Hepatocyte (in vitro differentiated cells): ENCODE measurements around the gene SETD4. TPM values are rescaled to one million over a fixed set of nuclear protein-coding genes. Genes with fewer than 3 reads are reported as not detected.

Experiments
- DNase-seq: peaks from one replicate; pipeline ENCODE4 v3.0.0-alpha.2; 2016; ENCODE audit warnings: low spot score
- H2AFZ ChIP-seq: fragments of 200-600 bp; sonication (generic); 2 replicates; pipeline ENCODE4 v1.6.0; 2016; ENCODE audit warnings: antibody characterized with exemption, mild to moderate bottlenecking
- H3K27ac ChIP-seq: fragments of 200-600 bp; sonication (generic); 2 replicates; pipeline ENCODE4 v1.5.1; 2016; ENCODE audit warnings: mild to moderate bottlenecking
- H3K27me3 ChIP-seq: fragments of 200-600 bp; sonication (generic); 2 replicates; pipeline ENCODE4 v1.6.1; 2016
- H3K36me3 ChIP-seq: fragments of 200-600 bp; sonication (generic); replicated peaks from 2 replicates; pipeline ENCODE4 v1.5.1; 2016; ENCODE audit warnings: low read depth; ENCODE audit not compliant: insufficient read depth
- H3K4me1 ChIP-seq: fragments of 200-600 bp; sonication (generic); 2 replicates; pipeline ENCODE4 v1.5.1; 2016; ENCODE audit warnings: mild to moderate bottlenecking, moderate library complexity; ENCODE audit not compliant: insufficient read depth
- H3K4me2 ChIP-seq: fragments of 200-600 bp; sonication (generic); 2 replicates; pipeline ENCODE4 v1.6.0; 2016
- H3K4me3 ChIP-seq: fragments of 200-600 bp; sonication (generic); 2 replicates; pipeline ENCODE4 v1.5.1; 2016; ENCODE audit warnings: mild to moderate bottlenecking
- H3K79me2 ChIP-seq: fragments of 200-600 bp; sonication (generic); 2 replicates; pipeline ENCODE4 v1.6.0; 2017; ENCODE audit warnings: mild to moderate bottlenecking
- H3K9me2 ChIP-seq: fragments of 200-600 bp; sonication (generic); replicated peaks from 2 replicates; pipeline ENCODE4 v1.6.0; 2017; ENCODE audit warnings: mild to moderate bottlenecking; ENCODE audit not compliant: insufficient read depth
- H3K9me3 ChIP-seq: fragments of 200-600 bp; sonication (generic); 2 replicates; pipeline ENCODE4 v1.5.1; 2016; ENCODE audit warnings: low read depth, mild to moderate bottlenecking
- H4K20me1 ChIP-seq: fragments of 200-600 bp; sonication (generic); 2 replicates; pipeline ENCODE4 v1.6.0; 2016; ENCODE audit warnings: mild to moderate bottlenecking; ENCODE audit not compliant: insufficient read depth, poor library complexity, severe bottlenecking
- CTCF ChIP-seq: fragments of 200-600 bp; sonication (generic); IDR thresholded peaks from 2 replicates; pipeline ENCODE4 v1.5.1; 2016; ENCODE audit warnings: antibody characterized with exemption, mild to moderate bottlenecking; ENCODE audit not compliant: poor library complexity
- EZH2 ChIP-seq: fragments of 200-600 bp; sonication (generic); IDR thresholded peaks from 2 replicates; pipeline ENCODE4 v1.6.1; 2016; ENCODE audit warnings: antibody characterized with exemption, mild to moderate bottlenecking, borderline replicate concordance
- EZH2phosphoT487 ChIP-seq: fragments of 200-600 bp; sonication (generic); IDR thresholded peaks from one replicate; pipeline ENCODE4 v1.6.1; 2018; ENCODE audit warnings: antibody characterized with exemption, mild to moderate bottlenecking, low read depth, moderate library complexity; ENCODE audit not compliant: unreplicated experiment, severe bottlenecking
- WGBS: methylation state at CpG from one replicate; pipeline ENCODE4 v1.1.6; 2016; ENCODE audit warnings: low lambda C conversion rate; ENCODE audit errors: missing lambda C conversion rate; 5-methylcytosine and 5-hydroxymethylcytosine counted together
- polyA plus RNA-seq: library from polyadenylated mRNA; unstranded; fragments of >200 nt; fragmentation: Nextera tagmentation; extraction: Ambion mirVana; gene quantifications from 2 replicates; pipeline ENCODE4 v1.2.1, GENCODE V29; 2016
- total RNA-seq: library from RNA; depleted of rRNA; stranded (reverse); fragments of >200 nt; gene quantifications from 2 replicates; pipeline ENCODE4 v1.2.3, GENCODE V29; 2014

The SETD4 gene
- total and polyA plus RNA-seq, 2 experiments from 2014 or later = 13.7 to 16.6 TPM

GRCh38 chr21:36096398-36097290 lies 36.3 kb upstream of the SETD4 start:
- H3K4me2 ChIP-seq = no peak overlapping the region
- peaks cover 4% of the 10 kb centered on the region for H3K4me1 ChIP-seq
- TF ChIP-seq EZH2 (no peak), CTCF (no peak), EZH2phosphoT487 (no peak)
- H3K36me3 ChIP-seq = no peaks in the 10 kb centered on the region
- no peak overlapping the region for H2AFZ ChIP-seq
- H3K9me3 ChIP-seq = no peaks in the 10 kb centered on the region
- no peak overlapping the region for H3K27ac ChIP-seq
- H3K9me2 ChIP-seq = no peaks in the 10 kb centered on the region
- H3K79me2 ChIP-seq = no peaks in the 10 kb centered on the region
- peaks cover 6% of the 10 kb centered on the region for H3K27me3 ChIP-seq
- WGBS = 26% methylated on average over 1 of the region's 1 CpG
- DNase-seq = no peak
- H4K20me1 ChIP-seq = no peaks in the 10 kb centered on the region
- H3K4me3 ChIP-seq = no peak overlapping the region

GRCh38 chr21:36093512-36093911 lies 33.2 kb upstream of the SETD4 start:
- H3K9me2 ChIP-seq = no peaks in the 10 kb centered on the region
- no peaks in the 10 kb centered on the region for H3K9me3 ChIP-seq
- no peak overlapping the region for H2AFZ ChIP-seq
- no peak for DNase-seq
- H3K4me3 ChIP-seq = no peak overlapping the region
- H3K36me3 ChIP-seq = no peaks in the 10 kb centered on the region
- peaks cover 4% of the 10 kb centered on the region for H3K4me1 ChIP-seq
- H4K20me1 ChIP-seq = no peaks in the 10 kb centered on the region
- H3K79me2 ChIP-seq = no peaks in the 10 kb centered on the region
- no peak overlapping the region for H3K27ac ChIP-seq
- H3K27me3 ChIP-seq = no peaks in the 10 kb centered on the region
- no peak overlapping the region for H3K4me2 ChIP-seq
- 100% methylated on average over 1 of the region's 1 CpG for WGBS
- TF ChIP-seq EZH2phosphoT487 (no peak), EZH2 (no peak), CTCF (no peak)

GRCh38 chr21:36092681-36093080 lies 32.4 kb upstream of the SETD4 start:
- no peaks in the 10 kb centered on the region for H3K79me2 ChIP-seq
- H4K20me1 ChIP-seq = no peaks in the 10 kb centered on the region
- H3K4me2 ChIP-seq = no peak overlapping the region
- H2AFZ ChIP-seq = no peak overlapping the region
- H3K27me3 ChIP-seq = no peaks in the 10 kb centered on the region
- no peaks in the 10 kb centered on the region for H3K9me3 ChIP-seq
- no peak for DNase-seq
- no peak overlapping the region for H3K27ac ChIP-seq
- H3K36me3 ChIP-seq = no peaks in the 10 kb centered on the region
- H3K4me3 ChIP-seq = no peak overlapping the region
- peaks cover 3% of the 10 kb centered on the region for H3K4me1 ChIP-seq
- H3K9me2 ChIP-seq = no peaks in the 10 kb centered on the region
- TF ChIP-seq CTCF = no peak
- no peak for TF ChIP-seq EZH2phosphoT487
- no peak for TF ChIP-seq EZH2
